HCT116 (cell line): ENCODE results near the gene MOV10. TPM values are rescaled to one million over a fixed set of nuclear protein-coding genes. Genes with fewer than 3 reads are reported as not detected.
A peak's percentile ranks its signal among the peaks of the same experiment; 100 is the strongest.

ENCODE experiments used
- ATAC-seq: fragments of 200-7000 bp; cut with Tn5 transposase; 2 replicates; pipeline ENCODE4 v1.9.1; 2020; ENCODE audit warnings: mild to moderate bottlenecking, moderate library complexity
- BruUV-seq: library from RNA; stranded (reverse); fragments of 400-500 nt; replicated peaks from 2 replicates; lab custom pipeline; 2021; lab: Mats Ljungman, UMichigan
- CTCF ChIA-PET: fragments of 300-600 bp; sonication (Branson Sonifier 250); formaldehyde crosslinking; loops from one replicate; lab custom pipeline; 2021; ENCODE audit warnings: antibody characterized with exemption; lab: Charles Lee
- POLR2A ChIA-PET: fragments of 300-600, 350-600 bp; sonication (Branson Sonifier 250); formaldehyde crosslinking; loops from one replicate; lab custom pipeline; 2021; ENCODE audit warnings: antibody characterized with exemption; lab: Charles Lee
- RAD21 ChIA-PET, 2 experiments: fragments of 300-600 bp; sonication (Branson Sonifier 250); formaldehyde crosslinking; loops; one replicate each; lab custom pipeline; 2023; ENCODE audit warnings: low total read pairs in 2 of 2; ENCODE audit not compliant: uncharacterized antibody in 2 of 2, unreplicated experiment in 2 of 2, low non-redundant PET in 1 of 2; lab: Charles Lee
- DNase-seq: peaks from one replicate; pipeline ENCODE4 v3.0.0-alpha.2; 2010; ENCODE audit warnings: low read depth, low spot score
- H2AFZ ChIP-seq: fragments of 200-600 bp; shearing (Covaris generic), sonication (generic); 2 replicates; pipeline ENCODE4 v1.6.1; 2017; ENCODE audit warnings: low read depth, mixed run types, mixed read lengths, antibody characterized with exemption, low read length; ENCODE audit not compliant: poor library complexity, severe bottlenecking
- H3K27ac ChIP-seq: 2 replicates; pipeline ENCODE4 v1.5.1; 2012; ENCODE audit warnings: low read depth, low read length
- H3K27me3 ChIP-seq: fragments of 200-600 bp; sonication (generic); 2 replicates; pipeline ENCODE4 v1.6.1; 2016; ENCODE audit warnings: mixed run types, low read length, mixed read lengths; ENCODE audit not compliant: insufficient read depth
- H3K36me3 ChIP-seq, 2 experiments: fragments of 200-500 bp in 1 of 2; fragments of 200-600 bp in 1 of 2; sonication (Bioruptor generic) in 1 of 2; sonication (generic) in 1 of 2; 2 replicates each; pipeline versions ENCODE4 v1.5.1 to v1.6.1; 2014 to 2016; ENCODE audit warnings: low read length in 2 of 2, inconsistent platforms in 1 of 2, mixed read lengths in 1 of 2, mixed run types in 1 of 2; ENCODE audit not compliant: insufficient read depth in 2 of 2, control insufficient read depth in 1 of 2
- H3K4me1 ChIP-seq, 2 experiments: fragments of 200-600 bp in 1 of 2; sonication (generic) in 1 of 2; 2 replicates each; pipeline versions ENCODE4 v1.5.1 to v1.6.1; 2012 to 2017; ENCODE audit warnings: low read length in 2 of 2, inconsistent platforms in 1 of 2, mild to moderate bottlenecking in 1 of 2, mixed read lengths in 1 of 2, mixed run types in 1 of 2, moderate library complexity in 1 of 2; ENCODE audit not compliant: insufficient read depth in 2 of 2, control insufficient read depth in 1 of 2
- H3K4me2 ChIP-seq: fragments of 200-600 bp; sonication (generic); 2 replicates; pipeline ENCODE4 v1.6.1; 2017; ENCODE audit warnings: mixed run types, low read length, mixed read lengths
- H3K4me3 ChIP-seq, 2 experiments: fragments of 200-600 bp in 1 of 2; sonication (generic) in 1 of 2; replicated peaks in 1 of 2; 2 replicates each; pipeline ENCODE4 v1.5.1; 2011 to 2016; ENCODE audit warnings: low read length in 2 of 2, control low read depth in 1 of 2, low read depth in 1 of 2, mild to moderate bottlenecking in 1 of 2, mixed read lengths in 1 of 2, mixed run types in 1 of 2
- H3K79me2 ChIP-seq: fragments of 200-600 bp; sonication (generic); 2 replicates; pipeline ENCODE4 v1.6.1; 2017; ENCODE audit warnings: mild to moderate bottlenecking, mixed run types, low read length, moderate library complexity, mixed read lengths; ENCODE audit not compliant: insufficient read depth
- H3K9ac ChIP-seq: fragments of 200-600 bp; sonication (generic); 2 replicates; pipeline ENCODE4 v1.6.1; 2016; ENCODE audit warnings: low read length, mixed read lengths
- H3K9me2 ChIP-seq: fragments of 200-600 bp; sonication (generic), shearing (Covaris generic); 2 replicates; pipeline ENCODE4 v1.6.1; 2017; ENCODE audit warnings: mixed run types, mild to moderate bottlenecking, moderate library complexity; ENCODE audit not compliant: insufficient read depth
- H3K9me3 ChIP-seq, 2 experiments: fragments of 200-500 bp in 1 of 2; fragments of 200-600 bp in 1 of 2; sonication (Bioruptor generic) in 1 of 2; sonication (generic) in 1 of 2; 2 replicates each; pipeline ENCODE4 v1.6.1; 2014 to 2017; ENCODE audit warnings: low read length in 2 of 2, mixed read lengths in 2 of 2, inconsistent platforms in 1 of 2, low read depth in 1 of 2, mild to moderate bottlenecking in 1 of 2, mixed run types in 1 of 2, moderate library complexity in 1 of 2; ENCODE audit not compliant: control insufficient read depth in 1 of 2, insufficient read depth in 1 of 2
- H4K20me1 ChIP-seq: fragments of 200-600 bp; sonication (generic), shearing (Covaris generic); 2 replicates; pipeline ENCODE4 v1.6.1; 2017; ENCODE audit warnings: mixed run types, mild to moderate bottlenecking, moderate library complexity; ENCODE audit not compliant: insufficient read depth
- ATF3 ChIP-seq: IDR thresholded peaks from 2 replicates; pipeline ENCODE4 v1.6.1; 2012
- CTCF ChIP-seq, 3 experiments: fragments of 200-600 bp in 1 of 3; sonication (generic) in 1 of 3; IDR thresholded peaks in 2 of 3; conservative IDR thresholded peaks in 1 of 3; 2 replicates each; pipeline ENCODE4 v1.5.1; 2012 to 2017; ENCODE audit warnings: low read depth in 2 of 3, low read length in 2 of 3, antibody characterized with exemption in 1 of 3, borderline replicate concordance in 1 of 3, control low read depth in 1 of 3, mild to moderate bottlenecking in 1 of 3, mixed read lengths in 1 of 3, mixed run types in 1 of 3, moderate library complexity in 1 of 3; ENCODE audit not compliant: insufficient read depth in 1 of 3
- ELF1 ChIP-seq: IDR thresholded peaks from 2 replicates; pipeline ENCODE4 v1.6.1; 2012; ENCODE audit warnings: low read depth, borderline replicate concordance
- EZH2 ChIP-seq: fragments of 200-600 bp; sonication (generic); IDR thresholded peaks from 2 replicates; pipeline ENCODE4 v1.6.1; 2017; ENCODE audit warnings: antibody characterized with exemption, mixed run types
- EZH2phosphoT487 ChIP-seq: fragments of 200-600 bp; IDR thresholded peaks from 2 replicates; pipeline ENCODE4 v1.6.1; 2018; ENCODE audit warnings: antibody characterized with exemption, borderline replicate concordance
- JUND ChIP-seq: IDR thresholded peaks from 2 replicates; pipeline ENCODE4 v1.6.1; 2012
- POLR2A ChIP-seq: IDR thresholded peaks from 2 replicates; pipeline ENCODE4 v1.7.0; 2011; ENCODE audit warnings: borderline replicate concordance; ENCODE audit not compliant: insufficient read depth, insufficient read length; ENCODE audit errors: extremely low read depth
- POLR2AphosphoS5 ChIP-seq: IDR thresholded peaks from 2 replicates; pipeline ENCODE4 v1.6.1; 2011; ENCODE audit warnings: mild to moderate bottlenecking, low read depth, low read length, moderate library complexity
- SP1 ChIP-seq: IDR thresholded peaks from 2 replicates; pipeline ENCODE4 v1.6.1; 2012; ENCODE audit warnings: low read depth
- YY1 ChIP-seq: IDR thresholded peaks from 2 replicates; pipeline ENCODE4 v1.6.1; 2011; ENCODE audit warnings: low read length, low read depth, moderate library complexity, mild to moderate bottlenecking; ENCODE audit not compliant: insufficient replicate concordance; ENCODE audit errors: extremely low read depth
- ZBTB33 ChIP-seq: IDR thresholded peaks from 2 replicates; pipeline ENCODE4 v1.6.1; 2011; ENCODE audit warnings: mild to moderate bottlenecking, low read length, moderate library complexity; ENCODE audit not compliant: insufficient replicate concordance; ENCODE audit errors: extremely low read depth
- ZFX ChIP-seq: fragments of 450-650 bp; IDR thresholded peaks from 2 replicates; pipeline ENCODE4 v1.6.1; 2017
- ZNF274 ChIP-seq: fragments of 200-500 bp; sonication (Bioruptor generic); IDR thresholded peaks from 2 replicates; pipeline ENCODE4 v1.6.1; 2014; ENCODE audit warnings: mild to moderate bottlenecking, low read depth, low read length, inconsistent platforms
- intact Hi-C: fragments of 100-400 bp; cut with micrococcal nuclease; formaldehyde crosslinking; loops from 2 replicates; pipeline ENCODE4 v1.10.0; 2022
- total RNA-seq: library from RNA; stranded (reverse); gene quantifications from one replicate; pipeline ENCODE4 v1.2.1, GENCODE V29; 2021; ENCODE audit not compliant: unreplicated experiment

Gene MOV10
- total RNA-seq, 1 experiment from 2014 or later, result 109 TPM

- DNase-seq (peak; percentile 75), ATAC-seq (peak; percentile 82)
- no peaks in the 10 kb centered on the region for H3K27me3 ChIP-seq
- TF ChIP-seq EZH2, result no peak
- TF ChIP-seq SP1, result no peak
- TF ChIP-seq ZBTB33, result peak; percentile 86
- TF ChIP-seq ZFX, result no peak
- TF ChIP-seq ZNF274, result no peak
- TF ChIP-seq JUND, result no peak
- no peak for TF ChIP-seq ATF3
- peak in 2 of 3 experiments; percentile 78 to 93; a peak in 4 of 6 replicates for TF ChIP-seq CTCF (IDR thresholded peaks at IDR 0.05 in 2 of 3, conservative IDR thresholded peaks at IDR 0.05 in 1 of 3; ENCODE audit: borderline replicate concordance in 1 of 3, insufficient read depth in 1 of 3, low read depth in 2 of 3, low read length in 2 of 3)
- no peak for TF ChIP-seq EZH2phosphoT487
- no peak for TF ChIP-seq POLR2A
- no peak for TF ChIP-seq ELF1
- peak; percentile 36 for TF ChIP-seq YY1
- TF ChIP-seq POLR2AphosphoS5, result peak; percentile 57; the same call in 1 of the 2 replicates
- H4K20me1 ChIP-seq, result no peaks in the 10 kb centered on the region
- TSS peak; percentile 31 for BruUV-seq
- no peaks in the 10 kb centered on the region for H3K9me2 ChIP-seq
- peak overlapping the region; percentile 90 for H3K9ac ChIP-seq
- H3K4me2 ChIP-seq, result peak overlapping the region; percentile 93
- ChIA-PET CTCF (interaction anchor here (0.7 to 2.9 kb wide), 7 partner anchors 9 to 338 kb away, joined by 3 to 16 read pairs (median 4); partner anchors contain the start of gene ST7L), RAD21 (no interaction called here), POLR2A (interaction anchor here (0.8 to 1.2 kb wide), 2 partner anchors 313 to 316 kb away, joined by 3 to 5 read pairs; no protein-coding TSS in a partner anchor)
- H3K79me2 ChIP-seq, result peaks cover 39% of the 10 kb centered on the region
- peak overlapping the region; percentile 77 for H3K27ac ChIP-seq
- intact Hi-C loops, result loop anchor here (1.0 to 10.0 kb wide), 2 partner anchors 183 to 316 kb away; no protein-coding TSS in a partner anchor
- H3K4me1 ChIP-seq, result peaks cover 22 to 41% of the 10 kb centered on the region in 2 experiments
- H3K36me3 ChIP-seq, result peaks cover under 1 to 2% of the 10 kb centered on the region in 2 experiments; a peak in 1 of 4 replicates
- H3K9me3 ChIP-seq, result no peaks in the 10 kb centered on the region
- H2AFZ ChIP-seq, result no peak overlapping the region
- peak overlapping the region; percentile 87 to 90 for H3K4me3 ChIP-seq
Observed at GRCh38 chr1:112707221-112708001, 33.0 kb downstream of the MOV10 start.
